Caco-2 (cell line): ENCODE measurements around the gene PTPRN2. TPM values are rescaled to one million over a fixed set of nuclear protein-coding genes. Genes with fewer than 3 reads are reported as not detected.

Experiments used
- BruUV-seq: library from RNA; stranded (reverse); fragments of 400-500 nt; replicated peaks from 2 replicates; lab custom pipeline; 2021; lab: Mats Ljungman, UMichigan
- CTCF ChIA-PET: fragments of 300-600 bp; sonication (Branson Sonifier 250); formaldehyde crosslinking; loops from one replicate; lab custom pipeline; 2022; ENCODE audit warnings: antibody characterized with exemption; lab: Charles Lee
- POLR2A ChIA-PET: fragments of 300-600 bp; sonication (Branson Sonifier 250); formaldehyde crosslinking; loops from one replicate; lab custom pipeline; 2022; ENCODE audit warnings: antibody characterized with exemption; lab: Charles Lee
- DNase-seq, 2 experiments: peaks; one replicate each; pipeline versions ENCODE4 v3.0.0 to v3.0.0-alpha.2; 2020 to 2022
- H3K27me3 ChIP-seq: replicated peaks from 2 replicates; pipeline ENCODE4 v1.6.0; 2011; ENCODE audit warnings: low read length; ENCODE audit not compliant: control insufficient read depth, insufficient read depth
- H3K36me3 ChIP-seq: 2 replicates; pipeline ENCODE4 v1.5.1; 2011; ENCODE audit warnings: low read length; ENCODE audit not compliant: control insufficient read depth, insufficient read depth
- H3K4me1 ChIP-seq: fragments of 250-450 bp; sonication (Bioruptor Pico); 2 replicates; pipeline ENCODE4 v1.5.1; 2020; ENCODE audit warnings: mild to moderate bottlenecking
- H3K4me3 ChIP-seq: 2 replicates; pipeline ENCODE4 v1.5.1; 2011; ENCODE audit warnings: low read depth, mild to moderate bottlenecking, control low read depth, low read length
- H3K9me3 ChIP-seq: fragments of 250-450 bp; sonication (Bioruptor Pico); 2 replicates; pipeline ENCODE4 v1.5.1; 2020; ENCODE audit warnings: mild to moderate bottlenecking, moderate library complexity
- H3K27ac Mint-ChIP-seq: one replicate; pipeline ENCODE4 v1.8.0; 2022; ENCODE audit warnings: mixed read lengths; ENCODE audit not compliant: unreplicated experiment
- H3K27me3 Mint-ChIP-seq: one replicate; pipeline ENCODE4 v1.8.0; 2022; ENCODE audit warnings: mixed read lengths; ENCODE audit not compliant: insufficient read depth, unreplicated experiment
- H3K36me3 Mint-ChIP-seq: one replicate; pipeline ENCODE4 v1.8.0; 2022; ENCODE audit warnings: mild to moderate bottlenecking, mixed read lengths; ENCODE audit not compliant: insufficient read depth, unreplicated experiment
- H3K4me1 Mint-ChIP-seq: one replicate; pipeline ENCODE4 v1.8.0; 2022; ENCODE audit warnings: low read depth, mixed read lengths; ENCODE audit not compliant: unreplicated experiment
- H3K4me3 Mint-ChIP-seq: one replicate; pipeline ENCODE4 v1.8.0; 2022; ENCODE audit warnings: mild to moderate bottlenecking, moderate library complexity, mixed read lengths; ENCODE audit not compliant: unreplicated experiment
- H3K9me3 Mint-ChIP-seq: one replicate; pipeline ENCODE4 v1.8.0; 2022; ENCODE audit warnings: mixed read lengths; ENCODE audit not compliant: unreplicated experiment
- intact Hi-C: fragments of 100-400 bp; cut with micrococcal nuclease; formaldehyde crosslinking; loops from one replicate; pipeline ENCODE4 v1.10.0; 2022; ENCODE audit not compliant: unreplicated experiment
- total RNA-seq: library from RNA; stranded (reverse); gene quantifications from 2 replicates; pipeline ENCODE4 v1.2.3, GENCODE V29; 2022
- TF ChIP-seq, protein P1 (sequence below), 2 experiments: fragments of 200-600 bp in 1 of 2; IDR thresholded peaks; 1 replicate in 1 of 2; 2 replicates in 1 of 2; pipeline versions ENCODE4 v1.5.1 to v1.8.0; 2011 to 2022; ENCODE audit warnings: antibody characterized with exemption in 1 of 2, control low read depth in 1 of 2, inconsistent platforms in 1 of 2, low read depth in 1 of 2, low read length in 1 of 2, mild to moderate bottlenecking in 1 of 2, moderate library complexity in 1 of 2; ENCODE audit not compliant: insufficient read depth in 1 of 2, severe bottlenecking in 1 of 2, unreplicated experiment in 1 of 2

The PTPRN2 gene
- total RNA-seq, 1 experiment from 2014 or later, result 1.4 TPM

DNA sequence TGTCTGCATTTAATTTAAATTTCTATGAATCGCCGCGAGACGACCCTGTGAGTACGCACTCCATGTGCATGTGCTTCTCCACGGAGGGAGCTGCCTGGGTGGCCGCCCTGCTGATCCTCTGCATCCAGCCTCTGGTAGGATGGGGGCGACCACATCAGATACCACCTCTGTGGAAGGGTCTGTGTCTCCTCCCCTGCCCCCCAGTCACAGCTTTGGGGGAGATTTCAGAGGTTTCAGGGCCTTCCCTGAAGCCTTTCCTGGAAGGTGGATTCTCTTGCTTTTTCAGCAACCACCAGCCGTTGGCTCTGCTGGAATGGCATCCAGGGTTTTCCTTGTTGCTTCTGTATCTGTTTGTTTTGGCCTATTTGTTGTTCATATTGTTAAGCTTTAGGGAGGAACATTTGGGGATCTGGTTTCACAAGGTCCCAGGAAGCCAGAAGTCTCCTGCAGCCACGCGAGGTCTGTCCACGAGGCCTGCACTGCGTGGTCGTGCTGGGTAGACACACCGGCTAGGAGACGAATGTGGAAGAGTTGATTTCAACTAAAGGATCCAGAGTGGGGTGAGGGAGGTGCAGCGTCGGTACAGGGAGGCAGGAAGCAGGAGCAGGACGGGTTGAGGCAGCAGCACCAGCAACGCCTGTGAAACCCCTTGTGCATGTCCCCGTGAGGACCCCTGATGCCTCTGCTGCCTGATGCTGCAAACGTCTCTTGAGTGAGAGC, 329.1 kb downstream of the PTPRN2 start:
- intact Hi-C loops, result no loop called here
- no peaks in the 10 kb centered on the region for H3K4me1 Mint-ChIP-seq
- Histone ChIP-seq H3K4me1 (no peaks in the 10 kb centered on the region), H3K4me3 (no peak overlapping the region), H3K36me3 (no peaks in the 10 kb centered on the region), H3K27me3 (no peaks in the 10 kb centered on the region), H3K9me3 (no peaks in the 10 kb centered on the region)
- H3K27me3 Mint-ChIP-seq, result no peaks in the 10 kb centered on the region
- no TSS peak for BruUV-seq
- ChIA-PET POLR2A (no interaction called here), CTCF (no interaction called here)
- TF ChIP-seq, protein P1, sequence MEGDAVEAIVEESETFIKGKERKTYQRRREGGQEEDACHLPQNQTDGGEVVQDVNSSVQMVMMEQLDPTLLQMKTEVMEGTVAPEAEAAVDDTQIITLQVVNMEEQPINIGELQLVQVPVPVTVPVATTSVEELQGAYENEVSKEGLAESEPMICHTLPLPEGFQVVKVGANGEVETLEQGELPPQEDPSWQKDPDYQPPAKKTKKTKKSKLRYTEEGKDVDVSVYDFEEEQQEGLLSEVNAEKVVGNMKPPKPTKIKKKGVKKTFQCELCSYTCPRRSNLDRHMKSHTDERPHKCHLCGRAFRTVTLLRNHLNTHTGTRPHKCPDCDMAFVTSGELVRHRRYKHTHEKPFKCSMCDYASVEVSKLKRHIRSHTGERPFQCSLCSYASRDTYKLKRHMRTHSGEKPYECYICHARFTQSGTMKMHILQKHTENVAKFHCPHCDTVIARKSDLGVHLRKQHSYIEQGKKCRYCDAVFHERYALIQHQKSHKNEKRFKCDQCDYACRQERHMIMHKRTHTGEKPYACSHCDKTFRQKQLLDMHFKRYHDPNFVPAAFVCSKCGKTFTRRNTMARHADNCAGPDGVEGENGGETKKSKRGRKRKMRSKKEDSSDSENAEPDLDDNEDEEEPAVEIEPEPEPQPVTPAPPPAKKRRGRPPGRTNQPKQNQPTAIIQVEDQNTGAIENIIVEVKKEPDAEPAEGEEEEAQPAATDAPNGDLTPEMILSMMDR (IDR thresholded peaks at IDR 0.05; ENCODE audit: insufficient read depth in 1 of 2, low read depth in 1 of 2, low read length in 1 of 2, severe bottlenecking in 1 of 2, unreplicated experiment in 1 of 2), result no peak
- H3K36me3 Mint-ChIP-seq, result peaks cover 5% of the 10 kb centered on the region
- H3K4me3 Mint-ChIP-seq, result no peak overlapping the region
- DNase-seq, result no peak
- H3K27ac Mint-ChIP-seq, result no peak overlapping the region
- H3K9me3 Mint-ChIP-seq, result peaks cover 23% of the 10 kb centered on the region

DNA sequence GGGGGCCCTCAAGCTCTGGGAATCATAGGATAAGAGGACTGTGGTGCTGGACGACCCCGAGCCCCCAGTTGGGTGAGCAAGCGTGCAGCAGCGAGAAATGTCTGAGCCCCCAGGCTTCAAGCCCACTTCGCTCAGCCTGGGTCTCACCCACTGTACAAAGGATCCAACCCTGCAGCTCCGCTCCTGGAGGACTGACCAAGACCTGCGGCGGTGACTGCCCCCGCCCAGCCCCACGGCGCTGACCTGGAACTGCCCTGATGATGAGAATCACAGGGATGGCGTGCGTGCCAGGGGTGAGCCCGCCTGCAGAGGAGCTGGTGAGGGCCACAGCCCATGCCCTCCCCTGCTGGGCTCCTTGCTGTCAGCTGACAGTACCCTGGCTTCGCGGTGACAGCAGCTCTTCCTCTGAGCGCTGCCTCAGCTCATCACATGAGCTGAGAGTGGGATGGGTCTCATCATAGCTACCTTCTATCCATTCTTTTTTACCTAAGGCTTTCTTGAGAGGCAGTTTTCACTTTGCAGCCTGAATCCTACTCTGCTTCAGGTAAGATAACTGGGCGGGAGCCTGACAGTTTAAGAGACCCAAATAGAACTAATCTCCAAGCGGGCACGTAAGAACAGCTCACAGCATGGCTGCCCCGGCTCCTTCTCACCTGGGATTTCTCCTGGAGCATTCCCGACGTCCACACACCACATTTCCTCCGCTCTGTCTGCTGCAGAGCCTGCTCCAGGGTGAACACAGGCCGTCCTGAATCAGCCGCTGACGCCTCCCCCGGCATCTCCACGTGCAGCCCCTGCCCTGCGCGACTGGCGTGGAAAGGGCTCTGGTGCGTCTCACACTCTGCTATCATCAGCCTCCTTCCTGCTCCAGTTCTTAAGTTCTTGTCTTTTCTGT, 329.9 kb downstream of the PTPRN2 start:
- POLR2A ChIA-PET, result no interaction called here
- intact Hi-C loops, result no loop called here
- no peaks in the 10 kb centered on the region for H3K27me3 Mint-ChIP-seq
- no peak overlapping the region for H3K4me3 Mint-ChIP-seq
- H3K9me3 Mint-ChIP-seq, result peaks cover 23% of the 10 kb centered on the region
- H3K4me1 Mint-ChIP-seq, result no peaks in the 10 kb centered on the region
- no TSS peak for BruUV-seq
- Histone ChIP-seq H3K9me3 (no peaks in the 10 kb centered on the region), H3K36me3 (no peaks in the 10 kb centered on the region), H3K4me3 (no peak overlapping the region), H3K27me3 (no peaks in the 10 kb centered on the region), H3K4me1 (no peaks in the 10 kb centered on the region)
- CTCF ChIA-PET, result no interaction called here
- DNase-seq, result no peak
- H3K36me3 Mint-ChIP-seq, result peaks cover 5% of the 10 kb centered on the region
- no peak overlapping the region for H3K27ac Mint-ChIP-seq
- TF ChIP-seq, protein P1 (IDR thresholded peaks at IDR 0.05; ENCODE audit: insufficient read depth in 1 of 2, low read depth in 1 of 2, low read length in 1 of 2, severe bottlenecking in 1 of 2, unreplicated experiment in 1 of 2), result no peak

DNA sequence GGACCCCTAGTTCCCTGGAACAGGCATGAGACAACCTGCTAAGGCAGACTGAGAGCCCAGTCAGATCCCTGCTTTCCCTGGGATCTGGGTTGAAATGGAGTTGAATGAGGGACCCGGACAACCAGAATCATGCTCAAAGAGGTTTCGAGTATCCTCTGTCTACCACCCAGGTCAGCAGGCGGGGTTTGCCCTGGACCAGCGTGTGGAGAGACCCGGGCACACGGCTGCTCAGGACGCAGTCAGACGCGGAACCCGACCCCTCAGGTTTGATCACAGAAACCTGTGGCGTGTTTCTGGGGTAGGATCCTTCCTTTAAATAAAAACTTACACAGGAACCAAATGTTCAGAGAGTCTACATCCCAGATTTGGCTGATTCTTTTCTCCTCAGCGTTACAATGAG, 330.6 kb downstream of the PTPRN2 start:
- Histone ChIP-seq H3K4me3 (no peak overlapping the region), H3K9me3 (no peaks in the 10 kb centered on the region), H3K36me3 (no peaks in the 10 kb centered on the region), H3K27me3 (no peaks in the 10 kb centered on the region), H3K4me1 (no peaks in the 10 kb centered on the region)
- DNase-seq, result no peak
- Mint-ChIP-seq H3K9me3 (peaks cover 23% of the 10 kb centered on the region), H3K4me1 (no peaks in the 10 kb centered on the region), H3K36me3 (peaks cover 5% of the 10 kb centered on the region), H3K27ac (no peak overlapping the region), H3K4me3 (no peak overlapping the region), H3K27me3 (no peaks in the 10 kb centered on the region)
- ChIA-PET CTCF (no interaction called here), POLR2A (no interaction called here)
- TF ChIP-seq, protein P1 (IDR thresholded peaks at IDR 0.05; ENCODE audit: insufficient read depth in 1 of 2, low read depth in 1 of 2, low read length in 1 of 2, severe bottlenecking in 1 of 2, unreplicated experiment in 1 of 2), result no peak
- intact Hi-C loops, result no loop called here
- no TSS peak for BruUV-seq
